Suprapubic skin (tissue), 3 donors: Measurements from ENCODE around the gene ATP5MC2.
"Not testable (repeated sequence)": the region's sequence is repeated elsewhere in the genome, so short reads cannot be mapped to it uniquely, and the experiment has no call there.

ENCODE experiments used
- CTCF ChIP-seq, 2 donors: fragments of 200-600 bp in 1 of 2; fragments of 450-650 bp in 1 of 2; sonication (generic) in 1 of 2; IDR thresholded peaks; one replicate each; pipeline ENCODE4 v1.5.1; 2016 to 2019; ENCODE audit warnings: antibody characterized with exemption in 2 of 2, mild to moderate bottlenecking in 1 of 2, moderate library complexity in 1 of 2
- POLR2AphosphoS5 ChIP-seq, 3 donors: sonication (generic); formaldehyde crosslinking; IDR thresholded peaks; one replicate each; pipeline ENCODE4 v1.6.1; 2017; ENCODE audit warnings: antibody characterized with exemption in 3 of 3

- TF ChIP-seq POLR2AphosphoS5, CTCF (IDR thresholded peaks at IDR 0.05): not testable (repeated sequence)
These were observed 42.7 kb upstream of the ATP5MC2 start for GRCh38 chr12:53718567-53718966.
